Keratinocyte (primary cell): ENCODE measurements around the gene NUAK2. TPM values are rescaled to one million over a fixed set of nuclear protein-coding genes. Genes with fewer than 3 reads are reported as not detected.

ENCODE experiments used
- DNase-seq: peaks from one replicate; pipeline ENCODE4 v3.0.0-alpha.2; 2011; ENCODE audit warnings: low read depth, missing footprints, low spot score
- FAIRE-seq: peaks from 2 replicates; lab custom pipeline; 2011; peaks lifted over from hg19 to GRCh38; lab: Jason Lieb, UNC
- H2AFZ ChIP-seq: 2 replicates; pipeline ENCODE4 v1.6.0; 2012; ENCODE audit warnings: low read length, control low read depth, inconsistent platforms; ENCODE audit not compliant: control insufficient read depth
- H3K27ac ChIP-seq: 2 replicates; pipeline ENCODE4 v1.5.1; 2011; ENCODE audit warnings: low read length; ENCODE audit not compliant: control insufficient read depth, insufficient read depth
- H3K27me3 ChIP-seq: 3 replicates; pipeline ENCODE4 v1.6.0; 2011; ENCODE audit warnings: low read length; ENCODE audit not compliant: control insufficient read depth, insufficient read depth; ENCODE audit errors: extremely low read depth
- H3K36me3 ChIP-seq, 2 experiments: 2 replicates in 1 of 2; 3 replicates in 1 of 2; pipeline ENCODE4 v1.5.1; 2011; ENCODE audit warnings: low read length in 2 of 2, mild to moderate bottlenecking in 1 of 2; ENCODE audit not compliant: control insufficient read depth in 2 of 2, insufficient read depth in 2 of 2; ENCODE audit errors: extremely low read depth in 1 of 2
- H3K4me1 ChIP-seq: 3 replicates; pipeline ENCODE4 v1.5.1; 2011; ENCODE audit warnings: low read length; ENCODE audit not compliant: control insufficient read depth, insufficient read depth; ENCODE audit errors: extremely low read depth
- H3K4me2 ChIP-seq: 3 replicates; pipeline ENCODE4 v1.6.0; 2011; ENCODE audit warnings: low read depth, low read length; ENCODE audit not compliant: control insufficient read depth, insufficient read depth; ENCODE audit errors: extremely low read depth
- H3K4me3 ChIP-seq, 3 experiments: fragments of 200-600 bp in 1 of 3; sonication (generic) in 1 of 3; 2 replicates in 2 of 3; 3 replicates in 1 of 3; pipeline ENCODE4 v1.5.1; 2011 to 2016; ENCODE audit warnings: low read length in 3 of 3, mild to moderate bottlenecking in 3 of 3, control low read depth in 2 of 3, inconsistent platforms in 1 of 3, low read depth in 1 of 3, mixed read lengths in 1 of 3, mixed run types in 1 of 3, moderate library complexity in 1 of 3; ENCODE audit not compliant: control insufficient read depth in 2 of 3, insufficient read depth in 2 of 3; ENCODE audit errors: extremely low read depth in 1 of 3
- H3K79me2 ChIP-seq: 2 replicates; pipeline ENCODE4 v1.6.0; 2012; ENCODE audit warnings: low read length; ENCODE audit not compliant: control insufficient read depth, insufficient read depth
- H3K9ac ChIP-seq: 3 replicates; pipeline ENCODE4 v1.6.0; 2011; ENCODE audit warnings: low read length; ENCODE audit not compliant: control insufficient read depth, insufficient read depth; ENCODE audit errors: extremely low read depth
- H3K9me1 ChIP-seq: 3 replicates; pipeline ENCODE4 v1.6.0; 2011; ENCODE audit warnings: low read length; ENCODE audit not compliant: control insufficient read depth, insufficient read depth; ENCODE audit errors: extremely low read depth
- H3K9me3 ChIP-seq: 2 replicates; pipeline ENCODE4 v1.5.1; 2012; ENCODE audit warnings: low read depth, low read length; ENCODE audit not compliant: control insufficient read depth
- H4K20me1 ChIP-seq: 3 replicates; pipeline ENCODE4 v1.6.0; 2011; ENCODE audit warnings: low read length; ENCODE audit not compliant: control insufficient read depth, insufficient read depth; ENCODE audit errors: extremely low read depth
- EZH2 ChIP-seq: IDR thresholded peaks from one replicate; pipeline ENCODE4 v1.6.1; 2012; ENCODE audit warnings: inconsistent platforms, mild to moderate bottlenecking, low read length, moderate library complexity
- dilution Hi-C: fragments of 300-500 bp; cut with MboI; formaldehyde crosslinking; loops from one replicate; pipeline ENCODE4 v1.7.0; 2020; ENCODE audit warnings: low sequenced_read_pairs; ENCODE audit not compliant: extremely low pct_ligation_motif_present
- polyA plus RNA-seq, 5 experiments: library from polyadenylated mRNA; depleted of rRNA in 3 of 5; stranded (reverse) in 3 of 5; stranded (forward) in 1 of 5; unstranded in 1 of 5; fragments of >200 nt; gene quantifications; 1 replicate in 1 of 5; 2 replicates in 3 of 5; 3 replicates in 1 of 5; pipeline versions ENCODE4 v1.2.1 to v1.2.3, GENCODE V29; 2011 to 2012; ENCODE audit warnings: missing spikeins in 2 of 5, low read depth in 1 of 5, low replicate concordance in 1 of 5
- TF ChIP-seq, protein P1 (sequence below), 3 experiments: IDR thresholded peaks in 1 of 3; conservative IDR thresholded peaks in 1 of 3; optimal IDR thresholded peaks in 1 of 3; 2 replicates in 2 of 3; 3 replicates in 1 of 3; pipeline versions ENCODE3 to v1.5.1; 2011; ENCODE audit warnings: low read length in 3 of 3, mild to moderate bottlenecking in 3 of 3, moderate library complexity in 2 of 3, control low read depth in 1 of 3, inconsistent platforms in 1 of 3; ENCODE audit not compliant: insufficient read depth in 2 of 3; ENCODE audit errors: extremely low read depth in 1 of 3

Gene NUAK2
- polyA plus RNA-seq, 1 donor (not counting 4 experiments of a cell fraction or from before 2014, with no cell fraction given): 3.9 TPM

DNA sequence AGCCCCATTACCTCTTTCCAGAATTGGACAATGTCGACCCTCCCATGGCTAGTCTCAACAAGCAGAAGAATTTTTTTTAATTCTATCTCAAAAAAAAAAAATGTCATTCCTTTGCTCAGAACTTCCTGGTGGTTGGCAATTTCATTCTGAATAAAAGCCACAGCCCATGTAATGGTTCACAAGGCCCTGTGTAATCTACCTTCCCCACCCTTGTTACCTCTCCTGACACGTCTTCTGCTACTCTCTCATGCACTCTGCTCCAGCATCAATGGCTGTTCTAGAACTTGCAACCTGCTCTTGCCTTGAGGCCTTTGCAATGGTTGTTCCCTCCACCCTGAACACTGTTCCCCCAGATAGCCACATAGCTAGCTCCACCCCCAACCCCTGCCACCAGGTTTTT lies 25.4 kb downstream of the NUAK2 start:
- dilution Hi-C loops: no loop called here
- no peak for DNase-seq
- FAIRE-seq: no peak
- peak overlapping the region; percentile 22 for H3K27ac ChIP-seq
- peaks cover 63% of the 10 kb centered on the region for H3K4me1 ChIP-seq
- H3K9ac ChIP-seq: no peak overlapping the region
- no peaks in the 10 kb centered on the region for H4K20me1 ChIP-seq
- no peaks in the 10 kb centered on the region for H3K9me3 ChIP-seq
- no peaks in the 10 kb centered on the region for H3K27me3 ChIP-seq
- H3K9me1 ChIP-seq: no peaks in the 10 kb centered on the region
- peak overlapping the region; percentile 25 for H3K4me2 ChIP-seq
- no peaks in the 10 kb centered on the region for H3K79me2 ChIP-seq
- no peak for TF ChIP-seq EZH2
- H3K4me3 ChIP-seq: no peak overlapping the region
- peaks cover 0 to under 1% of the 10 kb centered on the region in 2 experiments for H3K36me3 ChIP-seq
- no peak overlapping the region for H2AFZ ChIP-seq

DNA sequence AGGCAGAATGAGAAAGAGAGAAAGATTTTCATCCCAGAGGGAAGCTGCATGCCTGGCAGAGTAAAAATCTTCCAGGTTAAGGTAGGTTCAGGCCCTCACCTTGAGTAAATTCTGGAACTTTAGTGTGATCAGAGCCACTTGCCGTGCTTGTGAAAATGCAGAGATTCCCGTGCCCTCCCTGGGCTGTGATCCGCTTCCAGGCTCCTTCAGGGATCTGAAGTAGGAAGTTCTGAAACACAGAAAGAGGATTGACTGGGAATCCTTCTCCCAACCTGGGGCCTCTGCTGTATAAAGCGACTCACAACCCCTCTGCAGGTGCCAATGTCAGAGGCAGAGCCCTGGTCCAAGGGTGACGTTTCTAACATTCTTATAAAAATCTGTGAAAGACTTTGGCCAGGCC lies 26.6 kb downstream of the NUAK2 start:
- Histone ChIP-seq H2AFZ (no peak overlapping the region), H3K79me2 (no peaks in the 10 kb centered on the region), H3K9me1 (no peaks in the 10 kb centered on the region), H4K20me1 (no peaks in the 10 kb centered on the region), H3K27ac (peak overlapping the region; percentile 93), H3K36me3 (no peaks in the 10 kb centered on the region), H3K9me3 (no peaks in the 10 kb centered on the region), H3K9ac (peak overlapping the region; percentile 71), H3K27me3 (no peaks in the 10 kb centered on the region), H3K4me1 (peaks cover 58% of the 10 kb centered on the region), H3K4me3 (no peak overlapping the region), H3K4me2 (peak overlapping the region; percentile 77)
- TF ChIP-seq, protein P1, sequence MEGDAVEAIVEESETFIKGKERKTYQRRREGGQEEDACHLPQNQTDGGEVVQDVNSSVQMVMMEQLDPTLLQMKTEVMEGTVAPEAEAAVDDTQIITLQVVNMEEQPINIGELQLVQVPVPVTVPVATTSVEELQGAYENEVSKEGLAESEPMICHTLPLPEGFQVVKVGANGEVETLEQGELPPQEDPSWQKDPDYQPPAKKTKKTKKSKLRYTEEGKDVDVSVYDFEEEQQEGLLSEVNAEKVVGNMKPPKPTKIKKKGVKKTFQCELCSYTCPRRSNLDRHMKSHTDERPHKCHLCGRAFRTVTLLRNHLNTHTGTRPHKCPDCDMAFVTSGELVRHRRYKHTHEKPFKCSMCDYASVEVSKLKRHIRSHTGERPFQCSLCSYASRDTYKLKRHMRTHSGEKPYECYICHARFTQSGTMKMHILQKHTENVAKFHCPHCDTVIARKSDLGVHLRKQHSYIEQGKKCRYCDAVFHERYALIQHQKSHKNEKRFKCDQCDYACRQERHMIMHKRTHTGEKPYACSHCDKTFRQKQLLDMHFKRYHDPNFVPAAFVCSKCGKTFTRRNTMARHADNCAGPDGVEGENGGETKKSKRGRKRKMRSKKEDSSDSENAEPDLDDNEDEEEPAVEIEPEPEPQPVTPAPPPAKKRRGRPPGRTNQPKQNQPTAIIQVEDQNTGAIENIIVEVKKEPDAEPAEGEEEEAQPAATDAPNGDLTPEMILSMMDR (optimal IDR thresholded peaks at IDR 0.05 in 1 of 3, IDR thresholded peaks at IDR 0.05 in 1 of 3, conservative IDR thresholded peaks at IDR 0.05 in 1 of 3; ENCODE audit: extremely low read depth in 1 of 3, insufficient read depth in 2 of 3, low read length in 3 of 3): no peak
- TF ChIP-seq EZH2: no peak
- DNase-seq (no peak), FAIRE-seq (no peak)
- dilution Hi-C loops: no loop called here
